NB4 (cell line): ENCODE measurements around the gene UGT2B17.
"Not testable (repeated sequence)": the region's sequence is repeated elsewhere in the genome, so short reads cannot be mapped to it uniquely, and the experiment has no call there.

ENCODE experiments used
- MYC ChIP-seq: IDR thresholded peaks from 2 replicates; pipeline ENCODE4 v1.6.1; 2011; ENCODE audit warnings: low read depth, low read length
- POLR2A ChIP-seq: IDR thresholded peaks from 2 replicates; pipeline ENCODE4 v1.6.1; 2011; ENCODE audit warnings: mild to moderate bottlenecking; ENCODE audit not compliant: insufficient read length; ENCODE audit errors: extremely low read depth
- TF ChIP-seq, protein P1 (sequence below): IDR thresholded peaks from one replicate; pipeline ENCODE4 v1.5.1; 2012; ENCODE audit warnings: low read depth, low read length
- TF ChIP-seq, protein P2 (sequence below): IDR thresholded peaks from 2 replicates; pipeline ENCODE4 v1.6.1; 2011; ENCODE audit warnings: low read depth, low read length

DNA sequence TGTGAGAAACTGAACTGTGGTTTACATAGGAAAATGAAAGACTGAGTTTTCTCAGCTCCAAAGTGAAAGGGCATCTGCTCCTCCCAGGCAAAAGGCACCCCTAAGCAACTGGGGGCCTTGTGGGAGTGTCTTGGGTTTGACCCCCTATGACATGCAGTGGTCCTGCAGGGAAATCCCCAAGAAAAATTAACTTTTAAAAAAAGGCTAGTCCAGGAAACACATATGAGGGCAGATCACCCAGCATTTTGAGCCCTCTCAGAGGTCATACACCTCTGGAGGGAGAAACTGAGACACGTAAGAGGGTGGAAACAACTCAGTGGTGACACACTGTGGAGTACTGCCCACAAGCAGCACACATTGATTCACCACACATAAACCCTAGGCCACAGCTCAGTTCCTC, 22.3 kb downstream of the UGT2B17 start:
- TF ChIP-seq, protein P1, sequence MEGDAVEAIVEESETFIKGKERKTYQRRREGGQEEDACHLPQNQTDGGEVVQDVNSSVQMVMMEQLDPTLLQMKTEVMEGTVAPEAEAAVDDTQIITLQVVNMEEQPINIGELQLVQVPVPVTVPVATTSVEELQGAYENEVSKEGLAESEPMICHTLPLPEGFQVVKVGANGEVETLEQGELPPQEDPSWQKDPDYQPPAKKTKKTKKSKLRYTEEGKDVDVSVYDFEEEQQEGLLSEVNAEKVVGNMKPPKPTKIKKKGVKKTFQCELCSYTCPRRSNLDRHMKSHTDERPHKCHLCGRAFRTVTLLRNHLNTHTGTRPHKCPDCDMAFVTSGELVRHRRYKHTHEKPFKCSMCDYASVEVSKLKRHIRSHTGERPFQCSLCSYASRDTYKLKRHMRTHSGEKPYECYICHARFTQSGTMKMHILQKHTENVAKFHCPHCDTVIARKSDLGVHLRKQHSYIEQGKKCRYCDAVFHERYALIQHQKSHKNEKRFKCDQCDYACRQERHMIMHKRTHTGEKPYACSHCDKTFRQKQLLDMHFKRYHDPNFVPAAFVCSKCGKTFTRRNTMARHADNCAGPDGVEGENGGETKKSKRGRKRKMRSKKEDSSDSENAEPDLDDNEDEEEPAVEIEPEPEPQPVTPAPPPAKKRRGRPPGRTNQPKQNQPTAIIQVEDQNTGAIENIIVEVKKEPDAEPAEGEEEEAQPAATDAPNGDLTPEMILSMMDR: not testable (repeated sequence)
- TF ChIP-seq POLR2A, MYC: not testable (repeated sequence)
- TF ChIP-seq, protein P2, sequence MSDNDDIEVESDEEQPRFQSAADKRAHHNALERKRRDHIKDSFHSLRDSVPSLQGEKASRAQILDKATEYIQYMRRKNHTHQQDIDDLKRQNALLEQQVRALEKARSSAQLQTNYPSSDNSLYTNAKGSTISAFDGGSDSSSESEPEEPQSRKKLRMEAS: not testable (repeated sequence)
